Measurements from ENCODE around the gene ULK4. TPM values are rescaled to one million over a fixed set of nuclear protein-coding genes. Genes with fewer than 3 reads are reported as not detected.
A peak's percentile ranks its signal among the peaks of the same experiment; 100 is the strongest.

Gene ULK4
- total RNA-seq, 1 experiment from 2014 or later, result 7.3 TPM

GRCh38 chr3:41251593-41251992 is 710.3 kb downstream of the ULK4 start:
- DNase-seq (ENCODE audit: low read depth), result no peak
- in situ Hi-C loops (cut with HindIII; ENCODE audit: low pct_unique_long_range_greater_than_20kb, low sequenced_read_pairs), result no loop called here

GRCh38 chr3:41250825-41251224 is 711.1 kb downstream of the ULK4 start:
- in situ Hi-C loops (cut with HindIII; ENCODE audit: low pct_unique_long_range_greater_than_20kb, low sequenced_read_pairs), result no loop called here
- no peak for DNase-seq (ENCODE audit: low read depth)

- no peak for DNase-seq (ENCODE audit: low read depth)
- in situ Hi-C loops (cut with HindIII; ENCODE audit: low pct_unique_long_range_greater_than_20kb, low sequenced_read_pairs), result no loop called here
These were observed 712.6 kb downstream of the ULK4 start for GRCh38 chr3:41249318-41249717.

GRCh38 chr3:41248525-41248924 is 713.4 kb downstream of the ULK4 start:
- in situ Hi-C loops (cut with HindIII; ENCODE audit: low pct_unique_long_range_greater_than_20kb, low sequenced_read_pairs), result no loop called here
- DNase-seq (ENCODE audit: low read depth), result no peak

- DNase-seq (ENCODE audit: low read depth), result no peak
- in situ Hi-C loops (cut with HindIII; ENCODE audit: low pct_unique_long_range_greater_than_20kb, low sequenced_read_pairs), result no loop called here
These were observed 714.6 kb downstream of the ULK4 start for GRCh38 chr3:41247055-41248004.

GRCh38 chr3:41244620-41245336 is 717.1 kb downstream of the ULK4 start:
- no peak for DNase-seq (ENCODE audit: low read depth)
- in situ Hi-C loops (cut with HindIII; ENCODE audit: low pct_unique_long_range_greater_than_20kb, low sequenced_read_pairs), result no loop called here

- no peak for DNase-seq (ENCODE audit: low read depth)
- in situ Hi-C loops (cut with HindIII; ENCODE audit: low pct_unique_long_range_greater_than_20kb, low sequenced_read_pairs), result no loop called here
These were observed 718.7 kb downstream of the ULK4 start for GRCh38 chr3:41243183-41243582.

- in situ Hi-C loops (cut with HindIII; ENCODE audit: low pct_unique_long_range_greater_than_20kb, low sequenced_read_pairs), result no loop called here
- DNase-seq (ENCODE audit: low read depth), result no peak
These were observed 719.9 kb downstream of the ULK4 start for GRCh38 chr3:41241800-41242571.

- in situ Hi-C loops (cut with HindIII; ENCODE audit: low pct_unique_long_range_greater_than_20kb, low sequenced_read_pairs), result no loop called here
- no peak for DNase-seq (ENCODE audit: low read depth)
These were observed 720.7 kb downstream of the ULK4 start for GRCh38 chr3:41241161-41241560.

- in situ Hi-C loops (cut with HindIII; ENCODE audit: low pct_unique_long_range_greater_than_20kb, low sequenced_read_pairs), result no loop called here
- DNase-seq (ENCODE audit: low read depth), result no peak
These were observed 722.3 kb downstream of the ULK4 start for GRCh38 chr3:41239587-41239986.

GRCh38 chr3:41237907-41238306 is 724.0 kb downstream of the ULK4 start:
- in situ Hi-C loops (cut with HindIII; ENCODE audit: low pct_unique_long_range_greater_than_20kb, low sequenced_read_pairs), result no loop called here
- DNase-seq (ENCODE audit: low read depth), result no peak

- no peak for DNase-seq (ENCODE audit: low read depth)
- in situ Hi-C loops (cut with HindIII; ENCODE audit: low pct_unique_long_range_greater_than_20kb, low sequenced_read_pairs), result no loop called here
These were observed 725.7 kb downstream of the ULK4 start for GRCh38 chr3:41236228-41236627.

GRCh38 chr3:41234823-41235721 is 726.8 kb downstream of the ULK4 start:
- no peak for DNase-seq (ENCODE audit: low read depth)
- in situ Hi-C loops (cut with HindIII; ENCODE audit: low pct_unique_long_range_greater_than_20kb, low sequenced_read_pairs), result no loop called here

GRCh38 chr3:41224120-41224806 is 737.6 kb downstream of the ULK4 start:
- in situ Hi-C loops (cut with HindIII; ENCODE audit: low pct_unique_long_range_greater_than_20kb, low sequenced_read_pairs), result no loop called here
- peak; percentile 15 for DNase-seq (ENCODE audit: low read depth)

GRCh38 chr3:41223691-41224090 is 738.2 kb downstream of the ULK4 start:
- in situ Hi-C loops (cut with HindIII; ENCODE audit: low pct_unique_long_range_greater_than_20kb, low sequenced_read_pairs), result no loop called here
- DNase-seq (ENCODE audit: low read depth), result no peak

- in situ Hi-C loops (cut with HindIII; ENCODE audit: low pct_unique_long_range_greater_than_20kb, low sequenced_read_pairs), result no loop called here
- DNase-seq (ENCODE audit: low read depth), result no peak
These were observed 738.8 kb downstream of the ULK4 start for GRCh38 chr3:41223078-41223477.

- in situ Hi-C loops (cut with HindIII; ENCODE audit: low pct_unique_long_range_greater_than_20kb, low sequenced_read_pairs), result no loop called here
- DNase-seq (ENCODE audit: low read depth), result no peak
These were observed 739.4 kb downstream of the ULK4 start for GRCh38 chr3:41222501-41222900.
